ENCODE results near the gene SH3TC1.

- TF ChIP-seq YY1 (IDR thresholded peaks at IDR 0.05; ENCODE audit: insufficient read depth, insufficient read length) (no peak), ZNF274 (IDR thresholded peaks at IDR 0.05; ENCODE audit: low read depth, low read length) (no peak), SUZ12 (IDR thresholded peaks at IDR 0.05; ENCODE audit: extremely low read depth, insufficient read depth, insufficient read length) (no peak)
Observed at GRCh38 chr4:8215001-8215427, 15.9 kb downstream of the SH3TC1 start.

Measured in NT2/D1 (cell line).